RKO (cell line): ENCODE measurements around the gene SACM1L.
"Not testable (repeated sequence)": the region's sequence is repeated elsewhere in the genome, so short reads cannot be mapped to it uniquely, and the experiment has no call there.

Experiments used
- DNase-seq: peaks from one replicate; pipeline ENCODE4 v3.0.0-alpha.2; 2016; ENCODE audit warnings: low spot score

SACM1L gene

DNA sequence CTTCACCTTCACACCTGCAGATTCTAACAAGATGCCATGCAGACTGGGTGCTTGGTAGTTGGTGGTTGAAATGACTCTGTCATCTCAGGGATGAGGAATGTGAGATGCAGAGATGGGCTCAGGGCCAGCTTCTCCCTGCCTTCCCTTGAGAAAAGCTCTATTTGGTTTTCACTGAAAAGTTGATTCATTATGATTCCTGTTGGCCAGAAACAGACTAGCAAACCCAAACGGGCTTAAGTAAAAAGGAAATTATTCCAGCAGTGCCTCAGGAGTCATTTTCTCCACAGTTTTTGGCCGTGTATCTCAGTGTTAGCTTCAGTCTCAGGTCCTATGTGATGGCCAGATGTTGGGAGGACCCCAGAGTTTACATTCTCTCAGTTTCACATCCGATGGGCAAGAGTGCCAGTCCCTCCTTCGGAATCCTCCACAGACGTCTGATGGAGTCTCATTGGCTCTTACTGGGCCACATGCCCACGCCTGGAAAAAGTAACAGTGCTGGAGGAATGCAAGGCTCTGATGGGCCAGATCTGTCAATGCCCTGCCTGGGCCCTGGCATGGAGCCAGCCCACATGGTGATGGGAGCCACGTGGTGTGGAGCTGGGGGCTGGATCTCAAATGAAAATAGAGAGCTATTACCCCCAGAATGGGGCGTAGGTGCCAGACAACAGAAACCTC lies 22.3 kb upstream of the SACM1L start:
- DNase-seq: no peak

DNA sequence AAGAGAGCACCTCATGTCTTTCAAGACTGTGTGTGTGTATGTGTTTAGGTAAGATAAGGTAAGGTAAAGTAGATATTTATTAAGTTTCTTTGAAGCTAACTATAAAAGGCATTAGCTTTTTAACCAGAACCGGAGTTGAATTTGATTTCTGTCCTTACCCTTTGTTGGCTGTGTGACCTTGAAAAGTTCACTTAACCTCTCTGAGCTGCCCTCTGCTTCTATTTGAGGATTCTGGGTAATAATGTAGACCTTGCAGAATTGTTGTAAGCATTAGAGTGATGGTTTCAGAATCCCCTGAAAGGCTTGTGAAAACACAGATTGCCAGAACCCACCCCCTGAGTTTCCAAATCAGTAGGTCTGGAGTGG lies 21.6 kb upstream of the SACM1L start:
- DNase-seq: no peak

DNA sequence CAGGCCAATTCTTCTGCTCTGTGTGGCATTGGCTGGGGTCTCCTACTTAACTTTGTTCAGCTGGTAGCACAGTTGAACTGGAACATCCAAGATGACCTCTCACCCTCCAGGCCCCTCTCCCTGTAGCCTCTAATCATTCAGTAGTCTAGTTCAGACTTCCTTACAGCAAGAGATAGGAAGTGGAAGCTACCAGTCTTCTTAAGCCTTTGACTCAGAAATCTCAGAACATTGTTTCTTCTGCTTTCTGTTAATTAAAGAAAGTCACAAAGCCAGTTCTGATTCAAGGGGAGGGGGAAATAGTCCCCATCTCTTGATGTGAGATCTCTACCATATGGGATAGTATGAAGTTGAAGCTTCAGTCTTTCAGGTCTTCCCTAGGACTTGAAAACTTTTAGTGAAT lies 18.8 kb upstream of the SACM1L start:
- no peak for DNase-seq

DNA sequence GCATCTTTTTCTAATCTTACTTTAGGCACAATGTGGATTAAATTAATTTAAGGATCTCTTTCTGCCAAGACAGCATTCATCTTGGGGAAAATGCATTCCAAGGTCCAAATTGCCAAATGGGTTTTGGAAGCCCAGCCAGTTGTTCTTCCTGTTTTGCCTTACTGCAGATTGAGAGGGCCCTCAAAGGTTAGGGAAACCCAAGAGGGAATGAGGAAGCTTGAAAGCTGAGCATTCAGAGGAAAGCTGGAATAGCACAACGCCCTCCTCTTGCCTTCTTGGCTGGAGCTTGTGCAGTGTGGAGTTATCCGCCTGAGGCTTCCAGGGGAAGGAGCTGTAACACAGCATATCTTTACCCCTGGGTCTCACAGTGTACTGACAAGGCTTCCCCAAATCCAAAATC lies 18.2 kb upstream of the SACM1L start:
- no peak for DNase-seq

DNA sequence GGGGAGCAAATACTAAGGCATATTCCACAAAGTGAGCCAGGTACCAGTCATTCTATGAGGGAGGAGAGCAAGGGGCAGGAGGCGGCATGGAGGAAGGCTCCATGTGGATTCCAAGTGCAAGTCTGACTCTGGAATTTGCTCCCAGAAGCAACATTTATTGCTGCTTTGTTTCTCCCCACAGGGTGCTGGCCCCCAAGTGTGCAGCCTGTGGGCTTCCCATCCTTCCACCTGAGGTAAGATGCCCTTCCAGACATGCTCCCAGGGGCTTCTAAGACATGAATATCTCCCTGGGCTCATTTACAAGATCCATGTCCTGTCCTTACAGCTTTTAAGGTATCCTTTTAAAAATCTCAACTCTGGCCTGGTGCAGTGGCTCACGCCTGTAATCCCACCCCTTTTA lies 15.9 kb upstream of the SACM1L start:
- no peak for DNase-seq

DNA sequence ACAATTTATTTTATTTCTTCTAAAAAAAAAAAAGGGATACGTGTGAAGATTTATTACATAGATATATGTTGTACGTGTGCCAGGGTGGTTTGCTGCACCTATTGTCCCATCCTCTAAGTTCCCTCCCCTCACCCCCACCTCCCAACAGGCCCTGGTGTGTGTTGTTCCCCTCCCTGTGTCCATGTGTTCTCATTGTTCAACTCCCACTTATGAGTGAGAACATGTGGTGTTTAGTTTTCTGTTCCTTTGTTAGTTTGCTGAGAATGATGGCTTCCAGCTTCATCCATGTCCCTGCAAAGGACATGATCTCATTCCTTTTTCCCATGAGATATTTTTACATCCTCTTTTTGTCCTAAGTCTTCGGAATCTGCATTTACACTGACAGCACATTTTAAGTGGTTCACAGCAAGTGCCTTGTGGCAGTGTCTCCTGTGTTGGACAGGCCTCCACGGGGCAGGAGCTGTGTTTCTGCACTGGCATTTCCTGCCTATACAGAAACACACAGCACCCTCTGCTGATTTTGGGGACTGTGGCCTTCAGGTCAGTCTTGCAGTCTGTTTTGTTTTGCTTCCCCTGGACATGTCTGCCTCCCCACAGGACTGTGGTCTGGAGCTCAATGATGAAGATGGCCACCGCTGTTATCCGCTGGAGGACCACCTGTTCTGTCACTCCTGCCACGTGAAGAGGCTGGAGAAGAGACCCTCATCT lies 12.7 kb upstream of the SACM1L start:
- no peak for DNase-seq

DNA sequence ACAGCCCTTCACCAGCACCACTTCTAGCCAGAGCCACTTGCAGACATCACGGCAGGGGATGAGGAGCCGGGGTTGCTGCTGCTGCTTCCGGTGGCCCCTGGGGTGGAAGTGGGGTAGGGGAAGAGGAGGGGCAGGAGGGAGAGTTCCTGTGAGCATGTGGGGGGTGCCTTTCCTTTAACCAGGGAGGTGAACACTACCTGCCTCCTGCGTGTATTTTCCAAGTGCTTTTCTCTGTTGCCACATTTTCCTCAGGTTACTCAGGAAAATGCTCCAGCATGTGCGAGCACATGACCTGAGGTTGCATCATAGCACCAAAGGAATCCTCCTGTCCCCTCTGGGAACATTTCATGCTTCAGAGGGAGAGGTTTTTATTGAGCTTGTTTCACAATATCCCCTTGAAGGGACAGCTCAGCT lies 12.2 kb upstream of the SACM1L start:
- no peak for DNase-seq

DNA sequence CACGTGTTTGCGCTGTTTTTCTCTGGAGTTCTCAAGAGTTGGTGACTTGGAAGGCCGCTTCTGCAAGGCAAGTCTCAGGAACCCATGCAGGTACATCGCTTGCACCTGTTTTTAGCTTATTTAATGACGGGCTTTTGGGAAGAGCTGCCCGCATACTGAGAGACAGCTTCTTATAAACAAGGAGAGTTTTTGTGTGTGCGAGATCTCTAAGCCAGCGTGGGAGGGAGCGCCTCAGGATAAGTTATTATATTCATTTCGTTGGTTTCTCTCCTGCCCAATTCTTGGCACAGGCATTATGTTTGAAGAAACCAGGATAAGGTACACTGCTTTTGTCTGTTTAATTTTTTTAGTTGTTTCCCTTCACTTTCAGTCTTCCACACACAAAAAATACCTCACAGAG lies 11.4 kb upstream of the SACM1L start:
- no peak for DNase-seq

DNA sequence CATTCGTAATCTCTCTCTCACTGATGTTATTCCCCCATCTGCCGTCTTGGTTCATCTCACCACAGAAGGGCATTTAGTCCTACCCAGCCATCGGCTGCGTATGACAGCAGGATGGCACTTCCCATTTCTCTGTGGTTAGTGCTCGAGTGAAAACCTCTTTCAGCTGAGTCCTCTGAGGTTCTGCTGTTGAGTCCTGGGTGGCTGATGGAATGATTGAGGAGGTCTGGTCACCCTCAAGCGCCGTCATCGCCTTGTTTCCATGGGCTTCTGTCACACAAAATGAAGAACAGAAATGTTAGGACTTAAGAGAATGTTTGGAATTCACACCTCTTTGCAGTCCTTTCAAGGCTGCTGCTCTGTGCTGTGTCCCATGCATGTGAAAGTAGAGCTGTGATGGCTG lies 9.4 kb upstream of the SACM1L start:
- no peak for DNase-seq

DNA sequence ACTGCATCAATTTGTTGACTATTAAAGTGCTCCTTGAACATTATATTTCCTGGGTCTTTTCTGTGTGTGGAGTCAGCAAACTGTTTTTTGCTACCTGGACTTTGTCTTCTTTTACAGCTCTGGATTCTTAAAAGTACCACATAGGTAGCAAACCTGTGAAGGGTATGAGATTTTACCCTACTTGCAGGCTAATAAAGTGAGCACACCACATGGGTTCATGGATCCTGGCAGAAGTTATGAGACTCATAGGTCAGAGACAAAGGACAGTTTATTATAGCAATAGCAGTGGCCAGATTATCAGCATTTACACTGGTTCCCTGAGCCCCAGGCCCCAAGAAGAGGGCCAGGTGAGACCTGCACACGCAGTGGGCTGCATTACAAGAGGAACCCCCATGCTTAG lies 8.0 kb upstream of the SACM1L start:
- no peak for DNase-seq

DNA sequence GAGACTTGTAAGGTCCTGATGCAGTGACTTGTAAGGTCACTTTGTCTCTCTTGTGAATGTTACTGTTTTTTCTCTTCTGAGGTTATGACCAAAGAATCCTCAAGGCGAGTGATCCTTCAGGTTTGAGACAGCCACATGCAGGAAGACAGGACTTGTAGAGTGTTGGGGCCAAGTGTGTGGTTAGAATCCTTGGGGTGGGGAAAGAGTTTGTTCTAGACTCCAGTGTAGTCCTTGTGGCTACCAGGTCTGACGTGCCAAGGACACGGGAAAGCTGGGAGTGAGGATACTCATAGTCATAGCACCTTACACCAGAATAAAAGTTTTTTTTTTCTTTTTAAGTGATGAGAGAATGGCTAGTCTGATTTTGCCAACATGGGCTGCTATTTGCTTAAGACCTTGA lies 7.3 kb upstream of the SACM1L start:
- DNase-seq: no peak

DNA sequence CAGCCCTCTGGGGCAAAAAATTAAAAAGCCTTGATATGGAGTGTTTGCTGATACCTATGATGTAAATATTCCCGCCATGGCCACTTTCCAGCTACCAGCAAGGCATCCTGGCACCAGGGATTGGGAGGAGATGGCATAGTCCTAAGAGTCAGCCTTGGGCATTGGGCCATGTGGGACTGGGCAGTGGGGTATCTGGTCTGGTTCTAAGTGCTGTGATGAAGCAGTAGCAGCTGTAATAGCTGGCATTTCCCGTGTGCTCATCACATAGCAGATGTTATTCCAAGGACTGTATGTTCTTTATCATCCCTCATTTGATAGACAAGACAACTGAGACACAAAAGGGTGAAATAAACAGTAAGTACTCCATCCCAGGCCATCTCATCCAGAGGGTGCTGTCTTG lies 6.9 kb upstream of the SACM1L start:
- DNase-seq: no peak

DNA sequence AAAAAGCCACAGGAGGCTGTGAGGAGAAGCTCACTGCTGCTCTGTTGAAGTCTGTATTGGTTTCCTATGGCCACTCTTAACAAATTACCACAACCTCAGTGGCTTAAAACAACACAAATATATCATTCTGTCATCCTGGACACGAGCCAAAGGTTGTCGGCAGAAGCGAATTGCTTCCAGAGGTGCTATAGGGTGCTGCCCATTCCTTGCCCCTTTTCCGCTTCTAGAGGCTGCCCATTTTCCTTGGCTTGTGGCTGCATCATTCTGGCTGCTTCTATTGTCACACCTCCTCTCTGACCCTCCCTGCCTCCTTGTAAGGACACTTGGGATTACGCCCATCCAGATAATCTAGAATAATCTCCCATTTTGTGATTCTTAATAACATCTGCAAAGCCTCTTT lies 6.4 kb upstream of the SACM1L start:
- no peak for DNase-seq

DNA sequence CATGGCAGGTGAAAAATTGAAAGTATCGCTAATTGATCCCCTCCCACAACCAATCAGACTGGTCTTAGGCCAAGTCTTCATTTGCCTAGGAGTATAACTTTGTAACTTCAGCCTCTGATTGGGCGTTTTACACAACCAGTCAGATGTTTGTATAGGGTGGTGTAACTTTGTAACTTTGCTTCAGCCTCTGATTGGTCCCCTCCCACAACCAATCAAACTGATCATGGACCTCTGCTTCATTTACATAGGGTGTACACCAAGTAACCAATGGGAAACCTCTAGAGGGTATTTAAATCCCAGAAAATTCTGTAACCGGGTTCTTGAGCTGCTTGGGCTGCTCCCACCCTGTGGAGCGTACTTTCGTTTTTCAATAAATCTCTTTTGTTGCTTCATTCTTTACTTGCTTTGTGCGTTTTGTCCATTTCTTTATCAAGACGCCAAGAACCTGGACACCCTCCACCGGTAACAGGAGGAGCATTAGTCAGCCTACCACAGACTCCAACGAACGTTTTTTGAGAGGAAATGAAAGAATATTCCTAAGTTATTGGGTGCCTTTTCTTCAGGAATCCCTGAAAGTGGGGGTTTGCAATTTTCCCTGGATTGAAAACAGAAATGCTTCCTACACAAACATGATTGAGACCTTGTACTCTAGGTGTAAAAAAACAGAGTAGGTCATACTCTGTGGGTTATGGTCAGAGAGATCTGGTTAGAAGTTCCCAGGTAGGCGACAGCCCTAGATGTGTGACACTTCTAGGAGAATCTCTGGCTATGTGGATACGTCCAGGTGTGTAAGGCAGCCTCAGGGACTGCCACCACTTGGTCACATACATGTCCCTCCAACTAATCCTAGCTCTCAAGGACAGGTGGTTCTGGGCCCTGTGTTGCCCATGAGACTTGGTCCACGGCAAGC lies 5.5 kb upstream of the SACM1L start:
- peak; percentile 28 for DNase-seq

DNA sequence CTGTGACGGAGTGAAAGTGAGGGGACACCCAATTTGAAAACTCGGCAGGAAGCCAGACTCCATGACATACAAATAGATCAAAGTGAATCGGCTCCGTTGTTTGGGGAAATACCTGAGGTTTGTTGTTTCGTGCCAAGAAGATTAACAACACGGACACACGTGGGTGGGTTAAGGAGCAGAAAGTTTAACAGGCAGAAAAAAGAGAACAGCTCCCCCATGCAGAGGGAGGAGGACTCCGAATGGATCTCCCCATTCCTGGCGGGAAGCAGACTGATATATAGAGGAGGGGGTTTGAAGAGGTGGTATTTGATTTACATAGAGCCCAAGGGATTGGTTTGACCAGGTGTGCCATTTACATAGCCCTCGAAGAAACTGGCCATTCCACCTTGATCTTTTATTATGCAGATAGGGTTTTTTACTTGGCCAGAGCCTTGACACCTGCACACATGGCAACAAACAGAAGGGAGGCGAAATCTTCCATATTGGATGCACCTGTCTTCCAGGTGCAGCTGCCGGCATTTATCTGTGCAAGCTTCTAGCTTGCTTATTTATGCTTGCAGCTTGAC lies 4.8 kb upstream of the SACM1L start:
- no peak for DNase-seq

DNA sequence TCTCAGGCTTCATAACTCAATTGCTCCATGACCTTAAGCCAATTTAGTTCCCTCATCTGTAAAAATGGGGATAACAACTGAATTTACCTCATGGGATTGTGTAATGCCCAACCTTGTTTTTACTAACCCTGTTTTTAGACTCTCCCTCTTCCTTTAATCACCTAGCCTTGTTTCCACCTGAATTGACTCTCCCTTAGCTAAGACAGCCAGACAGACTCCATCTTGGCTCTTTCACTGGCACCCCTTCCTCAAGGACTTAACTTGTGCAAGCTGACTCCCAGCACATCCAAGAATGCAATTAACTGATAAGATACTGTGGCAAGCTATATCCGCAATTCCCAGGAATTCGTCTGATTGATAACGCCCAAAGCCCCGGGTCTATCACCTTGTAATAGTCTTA lies 3.5 kb upstream of the SACM1L start:
- not testable (repeated sequence) for DNase-seq

DNA sequence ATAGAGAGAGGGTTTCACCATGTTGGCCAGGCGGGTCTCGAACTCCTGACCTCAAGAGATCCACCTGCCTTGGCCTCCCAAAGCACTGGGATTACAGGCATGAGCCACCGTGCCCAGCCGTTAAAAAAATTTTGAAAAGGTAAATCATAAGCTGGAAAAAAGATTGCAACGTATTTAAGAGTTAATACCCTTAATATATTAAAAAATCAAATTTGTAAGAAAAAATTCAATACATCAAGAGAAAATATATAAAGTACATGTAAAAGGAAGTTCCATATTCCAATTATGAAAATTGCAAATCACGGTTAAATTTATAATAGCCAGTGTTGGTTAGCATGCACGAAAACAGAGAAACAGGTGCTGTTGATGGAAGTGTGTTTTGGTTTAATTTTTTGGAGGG lies 2.3 kb upstream of the SACM1L start:
- DNase-seq: no peak

DNA sequence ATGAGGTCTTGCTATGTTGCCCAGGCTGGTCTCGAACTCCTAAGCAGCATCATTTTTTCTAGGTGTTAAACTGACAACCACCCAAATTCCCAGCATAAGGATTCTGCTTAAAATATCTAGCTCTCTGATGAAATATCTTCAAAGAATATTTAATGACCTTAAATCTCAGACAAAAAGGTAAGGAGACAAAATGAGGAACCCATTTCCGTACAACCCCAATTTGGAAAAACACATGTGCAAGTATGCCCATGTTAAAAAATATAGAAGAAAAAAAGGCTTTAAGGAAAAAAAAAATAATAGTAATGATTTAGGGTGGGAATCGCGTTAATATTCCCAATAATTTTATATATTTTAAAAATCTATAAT lies 1.4 kb upstream of the SACM1L start:
- DNase-seq: peak; percentile 30

DNA sequence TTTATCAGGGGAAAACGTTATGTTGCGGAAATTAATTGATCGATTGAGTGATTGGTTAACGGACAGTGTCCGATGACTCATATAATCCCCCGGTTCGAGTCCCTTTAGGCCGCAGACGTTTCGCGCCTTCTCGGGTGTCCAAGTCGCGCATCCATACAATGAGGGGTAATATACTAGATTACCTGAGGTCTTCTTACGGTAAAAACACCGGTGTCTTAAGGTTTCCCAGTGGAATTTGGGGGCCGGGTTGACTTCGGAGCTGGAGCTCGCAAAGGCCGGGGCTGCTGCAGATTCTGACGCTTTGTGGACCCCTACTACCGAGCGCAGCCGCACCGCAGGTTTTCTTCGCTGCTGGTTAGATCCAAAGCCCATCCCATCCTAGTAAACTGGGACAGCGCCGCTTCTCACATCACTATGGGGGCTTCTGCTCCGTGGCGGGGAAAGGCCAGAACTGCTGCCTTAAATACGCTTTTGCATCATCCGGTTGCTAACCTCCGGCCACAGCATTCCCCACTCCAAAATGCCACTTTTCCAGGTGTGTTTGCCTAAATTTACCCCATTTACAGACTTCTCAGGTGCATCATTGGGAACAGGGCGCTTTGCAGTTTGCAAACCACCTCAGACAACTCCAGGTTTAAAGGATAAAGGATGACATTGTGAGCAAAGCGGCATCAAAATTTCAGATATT lies 858 bp upstream of the SACM1L start:
- peak; percentile 45 for DNase-seq

DNA sequence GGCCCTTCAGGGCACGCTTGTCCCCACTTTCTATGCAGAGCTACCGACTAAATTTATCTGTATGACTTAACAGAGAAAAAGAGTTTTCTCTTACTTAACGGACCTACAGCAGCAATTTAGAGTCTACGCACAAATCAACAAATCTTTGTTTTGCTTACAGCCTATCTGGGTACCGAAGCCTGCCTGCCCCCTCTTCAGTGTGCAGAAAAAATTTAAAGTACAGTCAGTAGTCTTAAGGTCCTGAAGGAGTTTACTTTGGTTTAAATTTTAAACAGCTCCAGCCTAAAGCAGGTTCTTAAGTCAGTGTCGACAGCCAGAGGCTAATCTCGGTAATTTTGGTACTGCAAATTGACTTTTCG lies 570 bp downstream of the SACM1L start:
- peak; percentile 40 for DNase-seq

DNA sequence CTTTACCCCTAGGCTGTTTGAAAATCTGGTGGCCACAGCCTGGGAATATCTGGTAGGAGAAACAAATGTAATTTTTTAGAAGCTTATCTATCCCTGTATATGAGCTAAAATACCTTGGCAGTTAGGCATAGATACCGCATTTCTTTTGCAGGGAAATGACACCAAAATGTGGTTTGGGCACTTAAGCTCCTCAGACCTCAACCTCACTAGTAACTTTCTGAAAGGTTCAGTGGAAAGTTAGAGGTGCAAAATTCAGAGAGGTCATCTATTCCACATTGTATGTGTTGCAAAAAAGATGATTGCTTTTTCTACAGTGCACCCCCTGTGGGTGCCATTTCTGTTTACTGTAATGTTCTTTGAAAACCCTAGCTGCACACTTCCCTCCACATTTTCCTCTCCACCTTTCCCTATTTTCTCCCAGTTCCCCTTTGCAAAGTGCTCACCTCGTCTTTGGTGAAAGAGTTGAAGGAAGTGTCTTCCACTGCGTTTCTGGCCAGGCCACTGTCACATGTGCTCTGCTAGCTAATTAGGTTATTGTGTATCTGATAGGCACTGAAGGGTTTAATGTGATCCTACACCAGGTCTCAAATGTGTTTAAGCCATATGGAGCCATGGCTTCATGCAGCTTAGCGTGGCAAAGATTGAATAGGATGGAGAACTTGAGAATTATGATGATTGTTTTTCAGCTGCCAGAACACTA lies 1.3 kb downstream of the SACM1L start:
- peak; percentile 31 for DNase-seq

DNA sequence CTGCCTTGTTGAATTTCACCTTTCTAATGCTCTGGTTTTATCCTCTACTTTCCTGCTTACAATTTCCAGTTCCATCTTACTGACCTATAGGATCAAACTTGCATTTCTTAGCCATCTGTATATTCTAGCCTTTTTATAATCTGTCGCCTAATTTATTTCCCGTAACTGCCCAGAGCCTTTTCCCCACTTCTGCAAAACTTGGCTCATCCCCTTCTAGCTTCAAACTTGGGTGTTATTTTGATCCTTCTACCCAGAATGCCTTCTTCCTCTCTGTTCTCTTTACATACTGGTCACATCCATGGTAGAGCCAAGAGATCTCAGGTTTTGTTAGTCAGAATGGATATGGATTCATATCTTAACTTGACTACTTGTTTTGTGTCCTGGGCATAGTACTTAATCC lies 2.6 kb downstream of the SACM1L start:
- DNase-seq: no peak
